HG03460 (cell line): ENCODE results near the gene COL7A1.
"Not testable (repeated sequence)": the region's sequence is repeated elsewhere in the genome, so short reads cannot be mapped to it uniquely, and the experiment has no call there.

Source experiments
- ATAC-seq: cut with Tn5 transposase; IDR thresholded peaks from one replicate; pipeline ENCODE4 v1.9.1; 2021; ENCODE audit not compliant: unreplicated experiment

COL7A1 gene

DNA sequence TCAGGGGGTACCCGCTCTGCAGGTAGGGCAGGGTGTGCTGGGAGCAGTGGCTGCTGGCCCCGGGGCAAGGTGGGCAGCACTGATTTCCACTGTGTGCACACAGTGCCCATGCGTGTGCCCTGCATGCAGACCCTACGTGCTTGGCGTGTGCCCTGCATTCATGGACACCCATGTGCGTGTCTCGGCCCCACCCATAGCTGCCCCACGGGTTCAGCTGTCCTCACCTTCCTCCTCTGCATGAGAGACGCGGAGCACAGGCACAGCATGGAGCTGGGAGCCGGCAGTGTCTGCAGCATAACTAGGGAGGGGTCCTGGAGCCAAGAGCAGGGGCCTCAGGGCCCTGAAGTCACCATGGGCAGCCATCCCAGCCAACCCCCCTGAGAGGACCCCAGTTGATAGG is 29.9 kb downstream of the COL7A1 start:
- ATAC-seq: no peak

DNA sequence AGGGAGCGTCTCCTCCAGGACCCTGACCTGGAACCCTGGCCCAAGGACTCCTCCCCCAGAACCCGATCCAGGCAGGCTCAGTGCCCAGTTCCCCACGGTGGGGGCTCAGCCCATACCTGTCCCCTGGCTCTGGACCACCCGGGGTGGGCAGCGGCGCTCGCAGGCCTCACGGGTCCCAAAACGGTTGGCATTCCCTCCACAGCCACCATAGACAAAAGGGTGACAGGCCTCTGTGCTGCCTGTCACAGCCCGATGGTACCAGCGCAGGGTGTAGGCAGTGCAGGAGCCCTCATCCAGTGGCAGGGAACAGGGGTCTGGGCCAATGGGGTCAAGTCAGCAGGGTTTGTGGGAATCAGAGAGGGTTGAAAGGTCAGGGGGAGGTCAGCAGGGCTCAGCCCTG is 30.5 kb downstream of the COL7A1 start:
- ATAC-seq: no peak

DNA sequence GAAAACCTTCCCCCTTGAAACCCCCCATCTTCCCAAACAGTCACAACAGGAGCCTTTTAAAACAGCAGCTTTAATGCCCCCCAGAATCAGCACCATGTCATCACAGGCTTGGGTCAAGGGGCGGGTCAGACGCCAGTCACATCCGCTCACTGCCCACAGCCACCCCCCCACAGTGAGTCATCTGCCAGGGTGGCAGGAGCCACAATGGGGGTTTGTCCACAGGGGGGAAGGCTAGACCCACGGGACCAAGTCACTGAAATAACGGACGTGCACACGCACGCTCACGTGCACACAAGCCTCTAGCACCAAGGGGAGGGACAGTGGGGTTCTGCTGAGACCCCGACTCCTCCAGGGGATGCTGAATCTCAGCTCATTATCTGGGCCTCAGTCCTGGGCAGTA is 31.1 kb downstream of the COL7A1 start:
- ATAC-seq: no peak

DNA sequence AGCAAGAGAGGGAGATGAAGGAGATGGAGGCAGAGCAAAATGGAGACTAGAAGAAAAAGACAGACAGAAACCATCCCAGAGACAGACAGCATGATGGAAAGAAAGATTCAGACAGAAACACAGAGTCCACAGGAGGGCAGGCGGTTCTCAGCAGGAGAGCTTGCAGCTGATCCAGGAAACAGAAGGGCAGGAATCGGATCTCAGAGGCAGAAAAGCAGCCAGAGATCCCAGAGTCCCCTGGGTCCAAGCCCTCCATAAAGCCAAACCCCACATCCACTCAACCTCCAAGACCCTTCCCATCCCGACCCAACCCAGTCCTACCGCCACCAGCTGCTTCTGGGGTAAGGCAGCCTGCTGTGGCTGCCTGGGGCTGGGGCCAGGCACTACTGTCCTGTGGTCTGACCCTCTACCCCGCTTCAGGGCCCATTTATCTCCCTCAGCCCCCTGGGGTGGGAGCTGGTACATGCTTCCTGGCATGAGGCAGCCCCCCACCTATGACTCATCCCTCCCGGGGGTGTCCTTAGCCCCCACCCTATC is 31.7 kb downstream of the COL7A1 start, which contains the start of gene UCN2:
UCN2 (minus strand) TSS at position 400 of the 537 bp plus-strand sequence. CDS start 657 bp downstream, outside the sequence.
- no peak for ATAC-seq

DNA sequence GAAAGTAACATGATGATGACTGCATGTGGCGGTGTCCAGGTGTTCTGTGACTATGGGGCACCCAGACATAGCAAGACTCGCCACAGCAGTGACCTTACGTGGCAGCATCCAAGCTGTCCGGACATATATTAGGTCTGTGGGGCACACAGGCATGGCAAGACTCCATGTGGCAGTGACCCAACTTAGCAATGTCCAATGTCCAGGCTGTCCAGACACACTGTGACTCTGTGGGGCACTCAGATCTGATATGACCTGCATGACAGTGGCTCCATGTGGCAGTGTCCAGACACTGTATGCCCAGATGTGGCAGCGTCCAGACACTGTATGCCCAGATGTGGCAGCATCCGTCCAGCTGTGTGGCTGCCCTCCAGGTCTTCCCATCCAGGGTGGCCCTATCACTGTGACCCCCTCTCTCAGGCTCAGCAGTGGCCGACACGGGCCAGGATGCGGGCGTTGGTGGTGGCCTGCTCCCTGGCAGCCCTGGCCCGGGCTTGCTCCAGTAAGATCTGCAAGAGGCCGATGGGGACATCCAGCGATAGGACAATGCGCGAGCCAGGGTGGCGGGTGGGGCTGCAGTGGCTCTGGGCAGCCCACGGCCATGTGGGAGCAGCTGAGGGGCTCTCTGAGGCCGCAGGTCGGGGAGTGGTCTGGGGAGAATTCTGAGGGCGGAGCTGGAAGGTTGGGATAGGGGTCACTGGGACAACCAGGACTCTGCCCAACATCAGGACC is 32.6 kb downstream of the COL7A1 start:
- no peak for ATAC-seq

DNA sequence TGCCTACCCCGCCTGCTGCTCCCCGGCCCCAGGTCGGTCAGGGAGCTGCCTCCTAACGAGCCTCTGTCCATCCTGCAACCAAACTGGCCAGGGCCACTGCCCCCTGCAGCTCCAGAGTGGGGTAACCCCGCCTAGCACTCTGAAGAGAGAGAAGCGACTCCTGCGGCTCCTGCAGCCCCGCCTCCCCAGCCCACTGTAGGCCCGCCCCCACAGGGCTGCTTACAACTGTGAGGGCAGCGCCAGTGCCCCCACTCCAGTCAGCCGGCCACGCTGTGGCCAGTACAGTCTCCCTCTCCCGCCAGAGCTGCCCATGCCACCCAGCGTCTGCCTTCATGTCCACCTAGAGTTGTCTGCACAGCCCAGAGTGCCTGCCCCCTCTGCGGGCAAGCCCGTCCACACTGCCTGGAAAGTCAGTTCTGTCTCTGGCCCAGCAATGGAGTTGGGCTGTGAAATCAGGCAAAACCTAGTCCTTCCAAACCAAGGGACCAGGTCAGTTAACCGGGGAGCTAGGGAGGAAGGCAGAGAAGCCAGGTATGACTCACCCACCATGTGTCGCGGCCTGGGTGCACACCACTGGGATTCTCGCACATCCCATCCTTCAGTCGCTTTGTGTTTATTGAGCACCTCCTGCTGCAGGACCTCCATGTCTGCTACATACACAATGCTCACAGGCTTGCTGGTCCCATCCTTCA is 33.9 kb downstream of the COL7A1 start:
- no peak for ATAC-seq

DNA sequence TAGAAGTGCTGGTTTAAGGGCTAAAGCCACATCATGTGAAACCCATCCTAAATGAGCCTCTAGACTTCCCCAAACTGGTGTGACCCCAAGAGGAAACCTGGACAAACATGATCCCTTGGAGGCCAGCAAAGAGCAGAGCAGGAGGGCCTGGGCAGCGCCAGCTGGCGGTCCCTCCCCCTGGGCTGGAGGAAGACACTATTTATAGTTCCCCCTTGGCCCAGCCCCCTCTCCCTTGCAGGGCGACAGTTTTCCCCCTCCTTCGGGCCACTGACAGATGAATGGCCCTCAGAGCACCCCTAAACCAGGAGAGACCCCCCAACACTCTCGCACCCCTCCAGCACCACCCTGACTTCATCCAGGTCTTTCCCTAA is 34.5 kb downstream of the COL7A1 start:
- no peak for ATAC-seq

DNA sequence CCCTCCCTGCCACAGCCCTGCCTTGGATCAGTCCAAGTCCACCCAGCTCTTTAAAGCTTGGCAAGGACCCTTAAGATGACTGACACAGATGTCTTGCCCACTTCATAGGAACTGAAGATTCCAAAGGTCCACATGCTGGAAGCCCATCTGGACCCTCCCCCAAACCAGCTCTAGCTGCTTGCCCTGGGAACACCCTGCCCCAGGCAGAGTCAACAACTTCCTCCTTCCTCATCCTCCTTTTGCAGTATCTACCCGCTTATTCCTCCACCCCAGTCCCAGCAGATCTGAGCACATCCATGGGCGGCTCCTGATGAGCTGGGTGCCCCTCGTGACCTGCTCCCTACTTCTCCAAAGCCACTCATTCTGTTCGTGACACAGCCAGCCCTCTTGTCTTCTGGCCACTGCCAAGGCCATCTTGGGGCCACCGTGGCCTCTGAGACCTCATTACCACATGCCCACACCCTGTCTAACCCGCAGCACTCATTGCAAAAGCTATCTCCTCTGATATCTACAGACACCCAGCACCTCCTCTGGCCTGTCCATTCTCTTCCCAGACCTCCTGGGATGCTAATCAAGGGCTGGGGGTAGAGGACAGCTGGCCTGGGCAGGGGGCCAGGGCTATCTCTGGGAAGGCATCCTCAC is 36.5 kb downstream of the COL7A1 start:
- ATAC-seq: no peak

DNA sequence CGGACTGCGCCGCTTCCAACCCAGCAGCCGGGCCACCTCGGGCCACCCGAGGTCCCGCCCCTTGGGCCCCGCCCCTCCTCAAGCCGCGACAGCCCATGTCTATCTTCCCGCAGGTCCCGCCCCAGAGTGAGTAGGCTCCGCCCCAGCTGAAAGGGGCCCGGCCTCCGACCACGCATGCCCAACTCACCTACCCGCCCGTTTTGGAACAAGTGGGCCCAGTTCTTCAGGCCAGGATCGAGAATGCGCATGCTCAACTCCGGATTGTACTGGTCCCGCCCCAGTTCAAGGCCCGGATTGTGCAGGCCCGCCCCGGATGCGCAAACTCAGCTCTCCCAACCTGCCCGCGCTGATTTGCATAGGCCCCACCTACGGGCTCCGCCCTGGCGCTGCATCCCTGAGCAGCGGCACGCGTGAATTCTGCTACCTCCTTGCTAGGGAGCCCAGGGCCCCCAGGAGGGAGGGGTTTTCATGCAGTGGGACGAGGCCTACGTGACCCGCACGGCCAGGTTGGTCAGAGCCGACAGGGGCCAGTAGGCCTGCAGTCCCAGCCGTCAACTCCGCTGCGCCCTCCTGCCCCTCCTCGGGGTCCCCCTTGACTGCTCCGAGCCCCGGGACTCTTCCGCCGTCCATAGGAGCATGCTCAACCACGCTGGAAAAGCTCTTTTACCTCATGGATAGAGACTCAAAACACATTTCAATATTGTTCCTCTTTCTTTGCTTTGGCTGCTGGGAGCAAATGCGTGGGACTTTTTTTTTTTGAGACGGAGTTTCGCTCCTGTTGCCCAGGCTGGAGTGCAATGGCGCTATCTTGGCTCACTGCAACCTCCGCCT is 38.1 kb downstream of the COL7A1 start, which contains the start of gene PFKFB4:
PFKFB4 (minus strand) TSS at position 8 of the 831 bp plus-strand sequence. CDS start 26 bp downstream, outside the sequence.
- peak; percentile 81 for ATAC-seq

DNA sequence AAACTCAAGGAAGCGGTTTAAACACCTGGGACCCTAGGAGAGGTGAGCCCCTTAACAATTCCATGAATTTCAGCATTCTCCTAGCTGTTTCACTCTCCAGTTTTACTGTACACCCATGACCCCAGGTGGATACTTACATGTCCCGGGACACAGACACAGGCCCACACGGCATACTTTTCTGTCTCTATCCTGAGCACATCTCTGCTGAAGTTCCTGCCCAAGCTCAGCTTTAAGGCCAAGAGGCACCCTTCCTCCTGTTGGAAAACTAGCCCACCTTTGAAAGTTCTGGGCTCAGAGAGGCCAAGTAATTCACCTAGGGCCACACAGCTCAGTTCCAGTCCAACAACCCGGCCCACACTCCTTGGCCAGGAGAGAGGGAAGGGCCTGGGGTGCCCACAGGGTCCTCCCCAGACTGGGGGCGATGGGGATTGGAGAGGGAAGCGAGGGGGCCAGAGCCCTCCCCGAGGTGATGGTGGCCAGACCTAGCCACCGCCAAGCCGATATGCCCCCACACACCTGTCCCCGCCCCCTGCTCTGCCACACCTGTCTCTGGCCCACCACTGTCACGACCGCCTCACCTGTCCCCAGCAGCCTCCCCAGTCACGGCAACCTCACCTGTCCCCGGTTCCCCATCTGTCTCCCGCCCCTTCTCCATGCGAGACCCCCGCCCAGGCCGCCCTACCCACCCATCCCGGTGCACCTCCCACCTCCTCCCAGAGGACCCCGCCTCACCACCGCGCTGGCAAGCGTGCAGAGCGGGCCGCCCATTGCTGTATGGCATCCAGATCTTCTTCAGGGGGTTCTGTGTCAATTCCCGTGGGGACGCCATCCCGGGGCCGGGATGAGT is 39.0 kb downstream of the COL7A1 start:
- no peak for ATAC-seq

DNA sequence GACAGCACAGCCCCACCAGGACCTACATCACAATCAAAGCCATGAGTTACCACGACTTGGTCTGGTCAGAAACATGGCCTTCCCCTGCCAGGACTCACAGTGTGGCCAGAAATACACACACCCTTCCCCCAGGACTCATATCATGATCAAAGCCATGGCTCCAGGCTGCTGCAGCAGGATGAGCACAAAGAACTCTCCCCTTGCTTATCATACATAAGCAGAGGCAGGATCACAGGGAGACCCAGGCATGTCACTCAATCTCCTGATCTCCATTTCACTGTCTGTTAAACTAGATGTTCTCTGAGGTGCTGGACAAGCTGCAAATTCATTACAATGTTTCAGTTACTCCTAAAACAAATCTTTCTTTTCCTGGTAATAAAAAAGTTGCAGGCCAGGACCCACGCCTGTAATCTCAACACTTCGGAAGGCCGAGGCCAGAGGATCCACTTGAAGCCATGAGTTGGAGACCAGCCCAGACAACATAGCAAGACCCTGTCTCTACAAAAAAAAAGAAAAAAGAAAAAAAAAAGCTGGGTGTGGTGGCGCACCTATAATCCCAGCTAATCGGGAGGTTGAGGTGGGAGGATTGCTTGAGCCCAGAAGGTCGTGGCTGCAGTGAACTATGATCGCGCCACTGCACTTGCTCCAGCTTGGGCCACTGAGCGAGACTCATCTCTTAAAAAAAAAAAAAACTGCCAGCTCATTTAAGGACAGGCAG is 39.7 kb downstream of the COL7A1 start:
- ATAC-seq: no peak

DNA sequence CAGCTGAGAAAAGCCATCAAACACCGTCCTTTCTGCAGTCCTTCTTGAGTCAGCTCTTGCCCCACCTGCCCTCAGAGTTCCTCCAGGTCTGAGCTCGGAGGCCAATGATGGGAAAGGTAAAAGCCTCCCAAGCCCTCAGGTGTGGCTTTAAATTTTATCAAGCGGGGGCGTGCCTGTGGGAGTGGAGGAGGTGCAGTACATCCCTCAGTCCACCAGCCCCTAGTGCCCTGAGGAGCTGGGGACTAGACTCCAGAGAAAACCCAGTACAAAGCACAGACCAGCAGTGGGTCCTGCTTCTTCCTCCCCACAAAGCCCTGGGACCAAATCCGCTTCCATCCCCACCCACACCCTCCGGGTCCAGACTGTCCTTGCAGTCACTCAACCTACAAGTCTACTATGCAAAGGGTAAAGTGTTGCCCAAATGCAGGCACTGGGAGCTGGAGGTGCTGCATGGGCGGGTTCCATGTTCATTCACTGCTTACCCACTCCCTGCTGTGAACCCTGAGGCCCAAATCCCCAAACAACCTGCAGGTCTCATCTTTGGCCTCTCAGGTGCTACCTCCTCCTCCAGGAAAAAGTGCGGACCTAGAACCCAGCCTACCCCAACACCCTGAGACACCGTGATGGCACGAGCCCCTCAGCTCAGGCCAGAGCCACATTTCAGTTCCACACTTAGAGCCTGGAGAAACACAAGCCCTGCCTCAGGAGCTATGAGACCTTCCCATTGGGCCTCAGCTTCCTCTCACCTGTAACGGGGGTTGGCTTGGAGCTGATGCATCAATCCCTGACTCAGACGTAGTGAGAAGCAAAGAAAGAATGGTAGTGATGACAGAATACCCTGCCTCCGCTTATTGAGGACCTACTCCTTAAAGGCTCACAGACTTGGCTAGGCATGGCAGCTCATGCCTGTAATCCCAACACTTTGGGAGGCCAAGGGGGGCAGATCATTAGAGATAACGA is 41.0 kb downstream of the COL7A1 start:
- ATAC-seq: no peak

DNA sequence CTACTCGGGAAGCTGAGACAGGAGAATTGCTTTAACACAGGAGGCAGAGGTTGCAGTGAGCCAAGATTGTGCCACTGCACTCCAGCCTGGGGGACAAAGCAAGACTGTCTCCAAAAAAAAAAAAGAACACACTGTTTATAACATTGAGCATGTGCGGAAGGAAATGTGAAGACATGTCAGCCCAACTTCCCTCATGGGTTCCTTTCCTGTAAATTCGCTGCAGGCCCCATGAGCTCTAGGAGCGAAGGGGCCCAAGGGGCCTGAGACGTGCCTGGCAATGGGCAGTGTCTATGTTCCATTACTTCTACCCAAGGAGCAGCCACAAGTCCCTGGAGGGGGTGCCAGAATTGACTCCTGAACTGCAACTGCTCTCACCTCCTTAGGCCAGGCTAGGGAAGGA is 41.8 kb downstream of the COL7A1 start:
- ATAC-seq: no peak

DNA sequence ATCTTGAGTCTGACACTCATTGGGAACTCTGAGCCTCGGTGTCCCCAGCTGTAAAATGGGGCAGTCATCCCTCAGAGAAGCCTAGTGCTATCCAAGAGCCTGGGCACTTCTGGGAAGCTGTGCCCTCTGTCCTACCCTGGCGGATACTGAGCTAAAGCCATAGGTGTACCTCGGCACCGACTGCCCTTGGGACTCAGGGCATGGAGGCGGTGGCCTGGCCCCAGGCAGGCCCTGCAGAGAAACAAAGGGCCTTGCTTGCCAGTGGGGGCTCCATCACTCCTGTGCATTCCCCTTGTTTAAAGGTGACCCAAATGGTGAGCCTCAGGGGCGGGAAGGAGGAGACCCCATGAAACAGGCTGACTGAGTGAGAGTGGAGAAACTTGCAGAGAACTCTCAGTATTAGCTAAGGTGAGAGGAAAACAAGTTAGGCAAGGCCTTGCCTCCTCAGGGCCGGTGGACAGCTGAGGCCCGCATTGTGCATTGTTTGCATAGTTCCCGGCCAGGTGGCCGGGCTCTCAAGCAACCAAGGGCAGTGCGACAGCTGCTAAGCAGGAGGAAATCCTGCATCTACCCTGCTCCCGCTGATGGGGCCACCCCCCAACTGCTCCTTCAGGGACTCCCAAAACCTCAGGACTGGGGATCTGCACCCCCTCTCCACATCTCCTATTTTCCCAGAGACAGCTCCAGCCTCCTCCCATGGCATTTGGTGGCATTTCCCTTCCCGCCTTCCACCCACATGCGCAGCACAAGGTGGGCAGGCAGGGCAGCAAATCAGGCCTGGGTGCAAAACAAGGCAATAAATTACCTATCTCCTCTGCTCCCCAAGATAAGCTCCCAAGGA is 42.8 kb downstream of the COL7A1 start:
- no peak for ATAC-seq

DNA sequence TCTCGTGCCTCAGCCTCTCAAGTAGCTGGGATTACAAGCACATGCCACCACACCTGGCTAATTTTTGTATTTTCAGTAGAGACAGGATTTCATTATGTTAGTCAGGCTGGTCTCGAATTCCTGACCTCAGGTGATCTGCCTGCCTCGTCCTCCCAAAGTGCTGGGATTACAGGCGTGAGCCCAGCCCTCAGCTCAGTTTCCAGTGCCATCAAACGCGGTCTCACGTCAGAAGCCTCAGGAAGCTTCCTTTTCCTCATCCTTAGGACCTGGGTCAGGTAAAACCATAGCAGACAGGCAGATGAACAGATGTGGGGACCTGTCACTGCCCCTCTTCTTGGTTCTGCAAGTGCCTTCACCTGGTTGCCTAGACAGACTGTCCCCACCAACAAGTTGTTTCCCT is 43.5 kb downstream of the COL7A1 start:
- not testable (repeated sequence) for ATAC-seq

DNA sequence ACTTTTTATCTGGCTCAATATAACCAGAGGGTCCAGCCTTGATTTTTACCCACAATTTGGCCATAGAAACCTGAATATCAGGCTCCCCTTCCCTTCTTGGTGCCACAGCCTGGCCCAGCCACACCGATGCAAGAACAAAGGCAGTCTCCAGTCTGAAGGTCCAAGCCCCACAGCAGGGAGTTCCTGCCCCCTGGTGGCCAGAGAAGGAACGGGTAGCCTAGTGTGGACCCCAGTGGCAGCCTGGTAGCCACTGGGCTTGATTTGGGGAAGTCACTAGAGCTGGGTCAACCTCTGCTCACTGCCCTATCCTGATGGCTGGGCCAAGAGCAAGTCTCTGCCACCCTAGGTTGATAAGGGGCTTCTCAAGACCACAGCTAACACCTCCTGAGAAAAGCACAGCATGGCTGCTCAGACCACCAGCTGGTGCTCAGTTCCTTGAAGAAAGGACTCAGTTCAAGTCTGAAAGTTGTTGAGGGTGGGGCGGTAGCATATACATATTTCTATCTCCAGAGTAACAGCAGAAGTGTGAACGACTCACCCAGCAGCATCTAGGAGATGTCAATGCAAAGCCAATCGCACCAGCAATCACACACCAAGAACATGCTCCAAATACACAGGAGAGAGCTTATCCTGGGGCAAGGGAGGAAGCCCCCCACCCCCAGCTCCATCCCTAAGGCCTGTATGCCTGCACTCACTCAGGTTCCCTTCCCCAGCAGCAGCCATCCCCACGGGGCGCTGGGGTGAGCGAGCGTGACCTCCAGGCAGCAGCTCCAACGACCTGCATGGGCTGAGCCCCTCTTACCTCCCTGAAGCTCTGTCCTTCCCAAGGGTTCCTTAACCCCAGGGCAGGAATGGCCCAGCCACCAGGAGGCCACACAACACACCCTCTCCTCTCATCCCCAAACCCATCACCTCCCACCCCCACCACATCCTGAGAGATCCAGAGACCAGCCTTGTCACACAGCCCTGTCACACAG is 46.1 kb downstream of the COL7A1 start:
- ATAC-seq: no peak
